ENCODE data around the gene SLC8A2.

SLC8A2 gene

GRCh38 chr19:47417107-47417745 lies 54.5 kb downstream of the SLC8A2 start:
- no peaks in the 10 kb centered on the region for H3K9me2 ChIP-seq (ENCODE audit: low read depth, low read length)
- H3K36me3 ChIP-seq (ENCODE audit: insufficient read depth, low read length): no peaks in the 10 kb centered on the region
- no peaks in the 10 kb centered on the region for H3K4me1 ChIP-seq (ENCODE audit: insufficient read depth, low read length, severe bottlenecking)
- peaks cover 5% of the 10 kb centered on the region; the same call in 1 of the 2 replicates for H3K27me3 ChIP-seq (ENCODE audit: insufficient read depth, low read length)
- H3K27ac ChIP-seq (ENCODE audit: low read depth, low read length, poor library complexity, severe bottlenecking): no peak overlapping the region
- no peak overlapping the region for H2AFZ ChIP-seq (ENCODE audit: low read length)
- no peak overlapping the region for H3K9ac ChIP-seq (ENCODE audit: low read length)
- H3K4me2 ChIP-seq (ENCODE audit: low read length): no peak overlapping the region
- no peak overlapping the region for H3K4me3 ChIP-seq (ENCODE audit: low read depth, low read length, poor library complexity, severe bottlenecking)
- no peaks in the 10 kb centered on the region for H4K20me1 ChIP-seq (ENCODE audit: insufficient read depth, low read length)
- no peaks in the 10 kb centered on the region for H3F3A ChIP-seq (ENCODE audit: insufficient read depth, low read length)
- TF ChIP-seq EZH2 (IDR thresholded peaks at IDR 0.05; ENCODE audit: borderline replicate concordance, low read length) (no peak), CTCF (IDR thresholded peaks at IDR 0.05; ENCODE audit: low read length) (no peak)
- no peaks in the 10 kb centered on the region for H3K9me3 ChIP-seq (ENCODE audit: low read length)
- no peaks in the 10 kb centered on the region for H3K79me2 ChIP-seq (ENCODE audit: insufficient read depth, low read length)

GRCh38 chr19:47416643-47416985 lies 55.1 kb downstream of the SLC8A2 start:
- Histone ChIP-seq H3K27me3 (ENCODE audit: insufficient read depth, low read length) (peaks cover 8% of the 10 kb centered on the region; the same call in 1 of the 2 replicates), H3K36me3 (ENCODE audit: insufficient read depth, low read length) (no peaks in the 10 kb centered on the region), H3K9me3 (ENCODE audit: low read length) (no peaks in the 10 kb centered on the region), H3F3A (ENCODE audit: insufficient read depth, low read length) (no peaks in the 10 kb centered on the region), H3K4me3 (ENCODE audit: low read depth, low read length, poor library complexity, severe bottlenecking) (no peak overlapping the region), H3K9me2 (ENCODE audit: low read depth, low read length) (no peaks in the 10 kb centered on the region), H3K9ac (ENCODE audit: low read length) (no peak overlapping the region), H3K4me2 (ENCODE audit: low read length) (no peak overlapping the region), H3K27ac (ENCODE audit: low read depth, low read length, poor library complexity, severe bottlenecking) (no peak overlapping the region), H2AFZ (ENCODE audit: low read length) (no peak overlapping the region), H4K20me1 (ENCODE audit: insufficient read depth, low read length) (no peaks in the 10 kb centered on the region), H3K4me1 (ENCODE audit: insufficient read depth, low read length, severe bottlenecking) (no peaks in the 10 kb centered on the region), H3K79me2 (ENCODE audit: insufficient read depth, low read length) (no peaks in the 10 kb centered on the region)
- TF ChIP-seq EZH2 (IDR thresholded peaks at IDR 0.05; ENCODE audit: borderline replicate concordance, low read length): no peak
- TF ChIP-seq CTCF (IDR thresholded peaks at IDR 0.05; ENCODE audit: low read length): no peak

GRCh38 chr19:47415953-47416642 lies 55.6 kb downstream of the SLC8A2 start:
- no peaks in the 10 kb centered on the region for H3K9me3 ChIP-seq (ENCODE audit: low read length)
- no peak overlapping the region for H2AFZ ChIP-seq (ENCODE audit: low read length)
- H3K9ac ChIP-seq (ENCODE audit: low read length): no peak overlapping the region
- H3K4me3 ChIP-seq (ENCODE audit: low read depth, low read length, poor library complexity, severe bottlenecking): no peak overlapping the region
- no peaks in the 10 kb centered on the region for H3K79me2 ChIP-seq (ENCODE audit: insufficient read depth, low read length)
- H3K4me1 ChIP-seq (ENCODE audit: insufficient read depth, low read length, severe bottlenecking): no peaks in the 10 kb centered on the region
- H3K9me2 ChIP-seq (ENCODE audit: low read depth, low read length): no peaks in the 10 kb centered on the region
- no peak overlapping the region for H3K27ac ChIP-seq (ENCODE audit: low read depth, low read length, poor library complexity, severe bottlenecking)
- H3K4me2 ChIP-seq (ENCODE audit: low read length): no peak overlapping the region
- peaks cover 8% of the 10 kb centered on the region; the same call in 1 of the 2 replicates for H3K27me3 ChIP-seq (ENCODE audit: insufficient read depth, low read length)
- H3F3A ChIP-seq (ENCODE audit: insufficient read depth, low read length): no peaks in the 10 kb centered on the region
- no peak for TF ChIP-seq CTCF (IDR thresholded peaks at IDR 0.05; ENCODE audit: low read length)
- no peak for TF ChIP-seq EZH2 (IDR thresholded peaks at IDR 0.05; ENCODE audit: borderline replicate concordance, low read length)
- H4K20me1 ChIP-seq (ENCODE audit: insufficient read depth, low read length): no peaks in the 10 kb centered on the region
- no peaks in the 10 kb centered on the region for H3K36me3 ChIP-seq (ENCODE audit: insufficient read depth, low read length)
